ENCODE measurements around the gene NRCAM.
"Not testable (repeated sequence)": the region's sequence is repeated elsewhere in the genome, so short reads cannot be mapped to it uniquely, and the experiment has no call there.

Gene NRCAM

DNA sequence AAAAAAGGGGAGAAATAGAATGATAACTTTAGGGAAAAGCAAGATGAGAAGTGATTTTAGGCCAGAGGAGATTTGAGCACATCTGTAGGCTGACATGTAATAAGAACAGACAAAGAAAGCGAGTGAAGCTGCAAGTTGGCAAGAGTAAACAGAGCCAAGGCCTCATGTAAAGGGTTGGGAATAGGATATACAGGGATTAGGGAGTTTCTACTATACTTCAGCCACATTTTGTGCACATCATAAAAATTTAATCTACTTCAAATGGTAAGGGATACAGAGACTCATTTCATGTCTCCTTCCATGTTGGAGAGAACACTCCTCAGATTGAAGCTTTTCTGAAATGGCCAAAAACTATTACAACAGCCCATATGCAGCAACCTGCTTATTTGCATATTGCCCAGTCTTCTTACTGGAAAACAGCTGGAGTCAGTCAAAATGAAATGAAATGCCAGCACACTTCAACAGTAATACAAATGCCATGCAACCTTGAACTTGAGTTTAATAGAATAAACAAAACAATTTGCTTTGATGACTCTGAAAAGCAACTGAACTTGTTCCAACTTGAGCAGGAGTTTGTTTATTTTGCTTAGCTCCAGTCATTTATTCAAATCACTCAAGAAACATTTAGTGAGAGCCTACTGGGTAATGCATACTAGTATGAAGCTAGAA is 49.9 kb downstream of the NRCAM start:
- no peak for ATAC-seq
- Mint-ChIP-seq H3K36me3 (no peaks in the 10 kb centered on the region), H3K9me3 (no peaks in the 10 kb centered on the region), H3K4me3 (no peak overlapping the region), H3K4me1 (peaks cover 6% of the 10 kb centered on the region), H3K27me3 (no peaks in the 10 kb centered on the region), H3K27ac (no peak overlapping the region)

- Mint-ChIP-seq H3K4me3 (no peak overlapping the region), H3K27ac (no peak overlapping the region), H3K4me1 (peaks cover 6% of the 10 kb centered on the region), H3K27me3 (no peaks in the 10 kb centered on the region), H3K9me3 (no peaks in the 10 kb centered on the region), H3K36me3 (no peaks in the 10 kb centered on the region)
- no peak for ATAC-seq
Measured at GRCh38 chr7:108404509-108405420, 51.5 kb downstream of the NRCAM start.

GRCh38 chr7:108403597-108404217 is 52.5 kb downstream of the NRCAM start:
- Mint-ChIP-seq H3K9me3 (no peaks in the 10 kb centered on the region), H3K27ac (no peak overlapping the region), H3K36me3 (no peaks in the 10 kb centered on the region), H3K4me1 (peaks cover 6% of the 10 kb centered on the region), H3K4me3 (no peak overlapping the region), H3K27me3 (peaks cover 3% of the 10 kb centered on the region)
- no peak for ATAC-seq

- Mint-ChIP-seq H3K4me3 (no peak overlapping the region), H3K4me1 (peaks cover 6% of the 10 kb centered on the region), H3K27ac (no peak overlapping the region), H3K27me3 (peaks cover 12% of the 10 kb centered on the region), H3K9me3 (no peaks in the 10 kb centered on the region), H3K36me3 (no peaks in the 10 kb centered on the region)
- peak; percentile 56 for ATAC-seq
Measured at GRCh38 chr7:108402865-108403264, 53.4 kb downstream of the NRCAM start.

GRCh38 chr7:108396080-108396479 is 60.2 kb downstream of the NRCAM start:
- H3K27ac Mint-ChIP-seq, result no peak overlapping the region
- ATAC-seq, result no peak
- no peaks in the 10 kb centered on the region for H3K4me1 Mint-ChIP-seq
- H3K27me3 Mint-ChIP-seq, result peaks cover 25% of the 10 kb centered on the region
- H3K36me3 Mint-ChIP-seq, result no peaks in the 10 kb centered on the region
- no peaks in the 10 kb centered on the region for H3K9me3 Mint-ChIP-seq
- H3K4me3 Mint-ChIP-seq, result no peak overlapping the region

- Mint-ChIP-seq H3K36me3 (no peaks in the 10 kb centered on the region), H3K9me3 (no peaks in the 10 kb centered on the region), H3K27ac (no peak overlapping the region), H3K4me1 (no peaks in the 10 kb centered on the region), H3K27me3 (peaks cover 25% of the 10 kb centered on the region), H3K4me3 (no peak overlapping the region)
- ATAC-seq, result no peak
Measured at GRCh38 chr7:108395426-108395825, 60.8 kb downstream of the NRCAM start.

GRCh38 chr7:108393097-108393496 is 63.1 kb downstream of the NRCAM start:
- not testable (repeated sequence) for H3K27ac Mint-ChIP-seq, H3K36me3 Mint-ChIP-seq, H3K9me3 Mint-ChIP-seq, ATAC-seq, H3K4me1 Mint-ChIP-seq, H3K4me3 Mint-ChIP-seq
- H3K27me3 Mint-ChIP-seq, result peaks cover 16% of the 10 kb centered on the region

- H3K9me3 Mint-ChIP-seq, H3K36me3 Mint-ChIP-seq, ATAC-seq, H3K27ac Mint-ChIP-seq, H3K27me3 Mint-ChIP-seq, H3K4me3 Mint-ChIP-seq: not testable (repeated sequence)
- H3K4me1 Mint-ChIP-seq, result peaks cover 17% of the 10 kb centered on the region
Measured at GRCh38 chr7:108387686-108388085, 68.5 kb downstream of the NRCAM start.

DNA sequence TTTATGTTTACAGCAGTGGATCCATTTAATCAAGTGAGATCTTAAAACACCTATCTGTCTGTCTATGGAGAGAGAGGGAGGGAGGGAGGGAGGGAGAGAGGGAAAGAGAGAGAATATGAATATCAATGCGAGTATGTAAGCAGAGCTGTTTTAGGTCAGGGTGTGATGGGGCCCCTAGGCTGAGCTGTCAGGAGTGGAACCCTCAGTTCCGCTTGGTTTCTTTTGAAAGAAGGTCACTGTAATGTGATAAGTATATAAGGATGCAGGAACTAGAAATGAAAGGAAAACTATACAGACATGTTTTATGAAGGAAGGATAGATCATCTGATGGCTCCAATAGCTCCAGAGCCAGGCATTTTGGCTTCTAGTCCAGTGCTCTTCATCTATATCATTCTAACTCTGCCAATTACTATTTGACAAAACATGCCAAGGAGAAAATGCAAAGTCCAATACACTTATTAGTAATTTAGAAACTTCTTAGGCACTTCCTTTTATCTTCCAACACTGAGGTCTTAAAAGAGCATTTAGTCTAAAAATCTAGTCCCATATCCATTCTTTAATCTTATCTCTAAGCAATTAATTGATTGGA is 70.3 kb downstream of the NRCAM start:
- H3K4me1 Mint-ChIP-seq, result peaks cover 17% of the 10 kb centered on the region
- peak overlapping the region; percentile 14 for H3K27ac Mint-ChIP-seq
- H3K27me3 Mint-ChIP-seq, result no peaks in the 10 kb centered on the region
- ATAC-seq, result no peak
- H3K9me3 Mint-ChIP-seq, result no peaks in the 10 kb centered on the region
- H3K36me3 Mint-ChIP-seq, result no peaks in the 10 kb centered on the region
- H3K4me3 Mint-ChIP-seq, result no peak overlapping the region

DNA sequence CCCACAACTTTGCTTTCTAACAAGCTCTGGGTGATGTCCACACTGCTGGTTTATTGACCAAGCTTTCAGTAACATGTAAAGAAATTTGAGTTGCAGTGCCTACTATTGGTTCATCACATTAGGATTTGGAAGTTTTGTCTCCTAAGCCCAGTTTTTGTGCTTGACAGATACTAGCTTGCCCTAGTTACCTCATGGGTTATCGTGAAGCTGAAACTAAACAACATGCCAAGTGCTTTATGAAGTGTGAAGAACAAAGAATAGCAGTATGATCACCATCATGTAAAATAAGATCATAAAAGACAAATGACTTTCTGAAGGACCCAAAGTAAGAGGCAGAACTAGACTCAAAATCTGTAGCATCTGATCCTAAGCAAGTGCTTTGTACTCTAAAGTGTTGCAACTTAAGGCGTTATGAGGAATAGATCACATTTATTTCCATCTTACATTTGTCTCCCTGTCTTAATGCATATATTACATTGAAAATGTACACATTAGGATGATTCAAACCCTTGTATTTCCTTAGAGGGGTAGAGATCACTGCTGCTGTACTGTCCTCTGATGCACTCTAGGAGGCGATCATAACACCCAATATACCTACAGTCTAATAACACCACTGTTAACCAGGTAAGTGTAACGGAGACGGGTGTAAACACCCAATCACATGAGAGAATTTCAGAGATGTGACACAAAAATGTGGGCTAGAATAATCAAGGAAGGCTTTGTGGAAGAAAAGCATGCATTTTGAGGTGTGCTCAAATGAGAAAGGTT is 71.3 kb downstream of the NRCAM start:
- no peak overlapping the region for H3K4me3 Mint-ChIP-seq
- H3K9me3 Mint-ChIP-seq, result no peaks in the 10 kb centered on the region
- ATAC-seq, result peak; percentile 63
- peaks cover 17% of the 10 kb centered on the region for H3K4me1 Mint-ChIP-seq
- peak overlapping the region; percentile 14 for H3K27ac Mint-ChIP-seq
- no peaks in the 10 kb centered on the region for H3K27me3 Mint-ChIP-seq
- H3K36me3 Mint-ChIP-seq, result no peaks in the 10 kb centered on the region

GRCh38 chr7:108382932-108383331 is 73.3 kb downstream of the NRCAM start:
- Mint-ChIP-seq H3K27ac (no peak overlapping the region), H3K27me3 (no peaks in the 10 kb centered on the region), H3K36me3 (no peaks in the 10 kb centered on the region), H3K4me3 (no peak overlapping the region), H3K9me3 (no peaks in the 10 kb centered on the region), H3K4me1 (peaks cover 17% of the 10 kb centered on the region)
- no peak for ATAC-seq

DNA sequence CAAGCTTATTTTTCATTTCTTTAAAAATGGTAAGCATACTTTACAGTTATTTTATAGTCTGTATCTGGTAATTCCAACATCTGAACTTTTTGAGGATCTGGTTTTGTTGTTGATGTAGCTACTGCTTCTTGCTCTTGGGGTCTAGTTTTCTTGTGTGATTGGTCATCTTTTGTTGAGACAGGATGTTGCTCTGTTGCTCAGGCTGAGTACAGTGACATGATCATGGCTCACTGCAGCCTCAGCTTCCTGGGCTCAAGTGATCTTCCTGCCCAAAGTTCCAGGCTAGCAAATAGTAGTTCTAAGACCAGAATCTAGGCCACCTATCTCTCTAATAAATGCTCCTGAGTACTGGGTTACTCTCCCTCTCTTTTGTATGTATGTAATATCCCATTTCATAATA is 75.7 kb downstream of the NRCAM start:
- Mint-ChIP-seq H3K9me3 (no peaks in the 10 kb centered on the region), H3K4me3 (no peak overlapping the region), H3K27ac (no peak overlapping the region), H3K4me1 (peaks cover 9% of the 10 kb centered on the region), H3K27me3 (no peaks in the 10 kb centered on the region), H3K36me3 (no peaks in the 10 kb centered on the region)
- no peak for ATAC-seq

DNA sequence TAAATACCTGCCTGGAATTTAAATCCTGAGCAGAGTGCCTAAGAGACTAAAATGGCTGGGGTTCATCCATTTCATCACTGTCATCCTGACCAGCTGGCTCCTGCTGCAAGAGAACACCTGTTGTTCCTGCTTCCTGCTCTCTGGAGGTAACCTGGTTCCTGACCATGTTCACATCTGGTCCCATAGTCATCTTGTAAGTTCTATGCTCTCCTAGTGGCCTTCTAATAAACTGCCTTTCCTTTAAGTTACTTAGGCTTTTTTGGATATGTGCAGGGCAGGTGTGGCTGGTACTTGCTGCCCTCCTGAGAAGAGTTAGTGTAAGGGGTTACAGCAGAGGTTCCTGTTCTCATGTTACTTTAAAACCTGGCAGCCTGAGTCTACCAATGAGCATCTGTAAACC is 80.0 kb downstream of the NRCAM start:
- Mint-ChIP-seq H3K9me3 (peaks cover 2% of the 10 kb centered on the region), H3K4me3 (no peak overlapping the region), H3K4me1 (peaks cover 5% of the 10 kb centered on the region), H3K36me3 (no peaks in the 10 kb centered on the region), H3K27me3 (no peaks in the 10 kb centered on the region), H3K27ac (no peak overlapping the region)
- no peak for ATAC-seq

DNA sequence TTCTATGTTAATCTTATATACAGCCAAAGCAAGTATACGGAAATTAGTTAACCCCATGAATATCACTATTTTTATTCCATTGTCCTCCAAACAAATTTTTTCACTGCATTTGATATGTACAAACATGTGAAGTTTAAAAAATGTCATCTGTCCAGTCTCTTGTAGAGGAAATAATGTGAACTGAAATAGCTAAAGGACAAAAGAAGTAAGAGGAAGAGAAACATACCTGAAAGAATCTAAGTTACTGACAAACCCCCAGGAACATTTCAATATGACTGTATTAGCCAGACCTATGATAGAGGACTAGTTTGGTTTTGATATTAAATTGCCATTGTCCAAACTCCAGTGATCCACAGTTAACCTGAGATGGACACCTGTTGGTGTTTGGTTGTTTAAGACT is 80.6 kb downstream of the NRCAM start:
- H3K27me3 Mint-ChIP-seq, result no peaks in the 10 kb centered on the region
- ATAC-seq, result no peak
- H3K36me3 Mint-ChIP-seq, result no peaks in the 10 kb centered on the region
- peaks cover 5% of the 10 kb centered on the region for H3K4me1 Mint-ChIP-seq
- no peak overlapping the region for H3K4me3 Mint-ChIP-seq
- H3K9me3 Mint-ChIP-seq, result peaks cover 2% of the 10 kb centered on the region
- H3K27ac Mint-ChIP-seq, result no peak overlapping the region

DNA sequence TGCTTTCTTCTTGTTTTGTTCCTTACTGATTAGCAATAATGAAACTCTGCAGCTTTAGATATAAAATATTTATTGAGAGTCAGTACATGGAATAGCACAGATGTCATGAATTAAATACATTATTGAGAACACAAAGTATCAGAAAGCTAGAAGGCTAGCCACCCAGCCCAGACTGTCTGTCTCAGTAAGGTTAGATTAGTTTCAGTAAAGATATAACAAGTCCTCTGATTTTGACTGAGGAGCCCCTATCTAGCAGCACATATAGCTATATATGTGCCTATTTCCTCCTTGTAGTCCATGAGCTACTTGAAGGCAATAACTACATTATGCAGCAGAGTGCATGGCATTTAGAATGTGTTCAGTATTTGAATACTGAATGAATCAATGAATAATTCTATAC is 81.3 kb downstream of the NRCAM start:
- Mint-ChIP-seq H3K27me3 (no peaks in the 10 kb centered on the region), H3K36me3 (no peaks in the 10 kb centered on the region), H3K4me1 (peaks cover 5% of the 10 kb centered on the region), H3K27ac (no peak overlapping the region), H3K9me3 (peaks cover 2% of the 10 kb centered on the region), H3K4me3 (no peak overlapping the region)
- no peak for ATAC-seq
